ENCODE measurements around the gene PPP1R15B. TPM values are rescaled to one million over a fixed set of nuclear protein-coding genes. Genes with fewer than 3 reads are reported as not detected.

PPP1R15B gene
- total and polyA plus RNA-seq, 2 of the 4 experiments (the other 2 are of a cell fraction), result 14.9 to 15.0 TPM

DNA sequence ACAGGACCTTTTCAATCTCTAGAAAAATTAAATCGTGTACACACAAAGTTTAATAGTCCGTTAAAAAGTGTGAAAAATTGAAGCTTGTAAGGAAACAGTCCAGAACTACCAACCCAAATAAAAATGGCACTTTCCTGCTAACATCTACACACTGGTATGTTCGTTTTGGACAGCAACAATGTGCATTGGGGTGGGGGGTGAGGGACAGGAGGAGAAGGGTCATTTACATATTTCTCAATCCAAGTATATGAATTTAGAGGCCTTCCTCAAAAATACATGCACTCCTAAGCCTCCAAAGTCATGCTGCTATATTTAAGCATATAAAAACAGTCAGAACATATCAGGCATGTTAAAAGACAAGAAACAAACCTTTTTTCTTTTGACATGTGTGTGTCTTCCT, 2.5 kb downstream of the PPP1R15B start:
- peaks cover 7% of the 10 kb centered on the region for H3K36me3 ChIP-seq (ENCODE audit: control insufficient read depth, insufficient read depth, low read length)
- H4K20me1 ChIP-seq (ENCODE audit: insufficient read depth, low read length), result peaks cover 72% of the 10 kb centered on the region
- 0 out of 2 replicates have a peak overlapping the region, but pooled peaks have one; percentile 48 for H3K56ac ChIP-seq (ENCODE audit: extremely low read depth, insufficient read depth, low read length)
- WGBS, 2 experiments (ENCODE audit: extremely low coverage in 2 of 2, insufficient read length in 1 of 2), result no CpG with 5 or more reads among the region's 3 CpGs
- no peak overlapping the region for H2AFZ ChIP-seq (replicated peaks; ENCODE audit: low read length, poor library complexity)
- H2BK15ac ChIP-seq (ENCODE audit: low read depth, low read length), result no peak overlapping the region
- H4K91ac ChIP-seq (ENCODE audit: insufficient read depth, low read depth, low read length), result no peak overlapping the region
- TF ChIP-seq CHD1 (IDR thresholded peaks at IDR 0.05; ENCODE audit: low read depth, low read length) (peak; percentile 13; the same call in 1 of the 2 replicates), MAZ (IDR thresholded peaks at IDR 0.05; ENCODE audit: borderline replicate concordance, low read depth, low read length) (0 out of 2 replicates have a peak, but pooled peaks have one; percentile 17)
- TF ChIP-seq, protein P1, sequence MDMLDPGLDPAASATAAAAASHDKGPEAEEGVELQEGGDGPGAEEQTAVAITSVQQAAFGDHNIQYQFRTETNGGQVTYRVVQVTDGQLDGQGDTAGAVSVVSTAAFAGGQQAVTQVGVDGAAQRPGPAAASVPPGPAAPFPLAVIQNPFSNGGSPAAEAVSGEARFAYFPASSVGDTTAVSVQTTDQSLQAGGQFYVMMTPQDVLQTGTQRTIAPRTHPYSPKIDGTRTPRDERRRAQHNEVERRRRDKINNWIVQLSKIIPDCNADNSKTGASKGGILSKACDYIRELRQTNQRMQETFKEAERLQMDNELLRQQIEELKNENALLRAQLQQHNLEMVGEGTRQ (IDR thresholded peaks at IDR 0.05; ENCODE audit: low read depth, low read length), result no peak
- ATAC-seq (ENCODE audit: low read depth) (no peak), DNase-seq (no peak)
- no peaks in the 10 kb centered on the region for H3K4me1 ChIP-seq (ENCODE audit: control insufficient read depth, insufficient read depth, low read length)
- H4K5ac ChIP-seq (ENCODE audit: low read depth, low read length), result no peak overlapping the region
- H3K23ac ChIP-seq (ENCODE audit: low read depth, low read length), result peak overlapping the region; percentile 91
- peaks cover 0 to 23% of the 10 kb centered on the region in 2 experiments; a peak in 2 of 4 replicates for H3K79me1 ChIP-seq (ENCODE audit: low read depth in 1 of 2, low read length in 2 of 2)
- H2AK5ac ChIP-seq (ENCODE audit: low read depth, low read length), result no peak overlapping the region
- POLR2A ChIA-PET (ENCODE audit: unreplicated experiment), result no interaction called here
- H3K9ac ChIP-seq (ENCODE audit: low read depth, low read length), result peak overlapping the region; percentile 98
- H2BK20ac ChIP-seq (ENCODE audit: low read depth, low read length), result no peak overlapping the region
- H4K8ac ChIP-seq (ENCODE audit: low read depth in 2 of 2, low read length in 2 of 2), result no peak overlapping the region
- H3K4ac ChIP-seq (ENCODE audit: low read depth, low read length), result no peak overlapping the region
- no peak overlapping the region for H2BK120ac ChIP-seq (ENCODE audit: low read depth, low read length)
- intact Hi-C loops (cut with micrococcal nuclease) (loop anchor here (1.0 kb wide), 1 partner anchor 94 kb away; no protein-coding TSS in a partner anchor), dilution Hi-C loops (cut with HindIII; ENCODE audit: low sequenced_read_pairs, unreplicated experiment) (no loop called here), in situ Hi-C loops (cut with MboI; ENCODE audit: low sequenced_read_pairs) (no loop called here)
- no peak overlapping the region for H2BK5ac ChIP-seq (ENCODE audit: low read depth, low read length, poor library complexity, severe bottlenecking)
- H3K9me3 ChIP-seq (ENCODE audit: control insufficient read depth, insufficient read depth, low read length), result no peaks in the 10 kb centered on the region
- peak overlapping the region; percentile 35; the same call in 1 of the 2 replicates for H3K27ac ChIP-seq (ENCODE audit: insufficient read depth, low read length)
- no peak overlapping the region for H3K18ac ChIP-seq (ENCODE audit: low read depth, low read length)
- no peak overlapping the region for H2AK9ac ChIP-seq (replicated peaks; ENCODE audit: low read depth, low read length, poor library complexity)
- H3K4me3 ChIP-seq (ENCODE audit: insufficient read depth, low read depth, low read length), result peak overlapping the region; percentile 85
- BruUV-seq (replicated peaks), result no TSS peak
- peak overlapping the region; percentile 94 for H3K4me2 ChIP-seq (ENCODE audit: low read depth, low read length)
- CTCF ChIA-PET, result no interaction called here
- peak overlapping the region; percentile 71 for H3K14ac ChIP-seq (replicated peaks; ENCODE audit: low read depth, low read length)
- no peaks in the 10 kb centered on the region for H3K9me1 ChIP-seq (ENCODE audit: insufficient read depth, low read length)
- no peaks in the 10 kb centered on the region for H3K27me3 ChIP-seq (ENCODE audit: control insufficient read depth, insufficient read depth, low read length)
